ENCODE data around the gene SOWAHC. TPM values are rescaled to one million over a fixed set of nuclear protein-coding genes. Genes with fewer than 3 reads are reported as not detected.
"Not testable (repeated sequence)": the region's sequence is repeated elsewhere in the genome, so short reads cannot be mapped to it uniquely, and the experiment has no call there.

The SOWAHC gene
- total RNA-seq, 1 donor from 2014 or later: 5.3 TPM

GRCh38 chr2:109614715-109615636, 812 bp downstream of the SOWAHC start:
- DNase-seq (ENCODE audit: extremely low read depth, low read depth, low spot score): no peak

DNA sequence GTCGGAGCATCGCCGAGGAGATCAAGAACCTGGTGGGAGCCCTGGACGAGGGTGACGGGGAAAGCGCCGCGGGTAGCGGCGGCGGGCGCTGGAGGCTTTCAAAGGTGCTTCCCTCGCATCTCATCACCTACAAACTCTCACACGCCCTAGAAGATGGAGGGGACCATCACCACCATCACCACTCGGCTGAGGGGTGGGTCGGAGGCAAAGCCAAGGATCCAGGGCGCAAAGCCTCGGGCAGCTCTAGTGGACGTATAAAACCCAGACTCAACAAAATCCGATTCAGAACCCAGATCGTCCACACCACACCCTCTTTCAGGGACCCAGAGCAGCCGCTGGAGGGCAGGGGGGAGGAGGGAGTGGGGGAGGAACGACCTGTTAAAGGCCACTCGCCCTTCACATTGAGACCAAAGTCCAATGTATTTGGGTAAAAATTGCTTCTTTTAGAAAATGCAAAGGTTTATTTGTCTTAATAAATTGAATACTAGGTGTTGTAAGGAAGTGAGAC, 1.5 kb downstream of the SOWAHC start:
- no peak for DNase-seq (ENCODE audit: extremely low read depth, low read depth, low spot score)

DNA sequence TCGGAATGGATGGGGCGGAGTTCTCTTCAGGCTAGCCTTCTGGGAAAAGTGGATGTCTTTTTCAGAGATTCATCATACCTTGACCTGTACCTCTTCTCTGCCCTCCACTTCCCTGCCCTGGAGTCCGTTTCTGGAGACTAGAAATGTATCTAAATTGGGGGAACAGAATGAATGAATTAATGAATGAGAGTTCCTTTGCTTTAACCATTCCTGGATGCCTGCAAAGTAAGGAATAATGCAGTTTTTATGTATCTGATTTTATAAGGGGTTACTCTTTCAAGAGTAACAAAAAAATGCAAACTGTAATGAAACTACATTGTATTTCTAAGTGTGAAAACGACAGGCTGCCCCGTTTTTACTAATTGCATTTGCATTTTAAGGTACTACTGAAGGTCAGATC, 2.0 kb downstream of the SOWAHC start:
- DNase-seq (ENCODE audit: extremely low read depth, low read depth, low spot score): no peak

- no peak for DNase-seq (ENCODE audit: extremely low read depth, low read depth, low spot score)
Measured at GRCh38 chr2:109619032-109619615, 5.0 kb downstream of the SOWAHC start.

GRCh38 chr2:109623297-109623696, 9.1 kb downstream of the SOWAHC start:
- DNase-seq (ENCODE audit: extremely low read depth, low read depth, low spot score): no peak

DNA sequence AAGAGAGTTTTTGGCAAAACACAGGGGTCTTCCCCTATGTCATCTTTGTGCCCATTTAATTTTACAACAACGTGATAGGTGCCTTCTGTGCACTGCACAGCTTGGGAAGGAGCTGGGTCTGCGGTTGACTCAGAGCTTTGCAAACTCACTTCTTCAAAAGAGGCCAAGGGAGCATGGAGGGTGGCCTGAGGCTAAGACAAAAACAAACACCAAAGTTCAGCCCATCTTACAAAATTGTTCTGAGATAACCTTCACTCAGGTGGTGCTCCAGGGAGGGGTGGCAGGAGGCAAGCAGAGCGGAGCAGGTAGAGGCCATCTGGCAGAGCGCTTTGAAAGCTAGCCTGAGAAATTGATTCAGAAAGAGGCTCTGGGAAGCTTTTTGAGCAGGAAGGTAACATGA, 9.8 kb downstream of the SOWAHC start:
- no peak for DNase-seq (ENCODE audit: extremely low read depth, low read depth, low spot score)

- no peak for DNase-seq (ENCODE audit: extremely low read depth, low read depth, low spot score)
Measured at GRCh38 chr2:109624339-109624738, 10.2 kb downstream of the SOWAHC start.

DNA sequence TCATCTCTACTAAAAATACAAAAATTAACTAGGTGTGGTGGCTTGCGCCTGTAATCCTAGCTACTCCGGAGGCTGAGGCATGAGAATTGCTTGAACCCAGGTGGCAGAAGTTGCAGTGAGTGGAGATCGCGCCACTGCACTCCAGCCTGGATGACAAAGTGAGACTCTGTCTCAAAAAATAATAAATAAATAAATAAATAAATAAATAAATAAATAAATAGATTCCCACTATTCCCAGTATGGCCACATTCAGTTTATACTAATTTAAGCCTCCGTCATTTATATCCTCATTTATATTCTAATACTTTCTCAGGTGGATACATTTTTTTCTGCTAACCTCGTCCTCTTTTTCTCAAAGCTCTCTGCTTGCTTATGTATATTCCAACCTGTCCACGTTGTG, 14.2 kb downstream of the SOWAHC start:
- not testable (repeated sequence) for DNase-seq (ENCODE audit: extremely low read depth, low read depth, low spot score)

- DNase-seq (ENCODE audit: extremely low read depth, low read depth, low spot score): no peak
Measured at GRCh38 chr2:109629867-109630266, 15.7 kb downstream of the SOWAHC start.

- DNase-seq (ENCODE audit: extremely low read depth, low read depth, low spot score): no peak
Measured at GRCh38 chr2:109630441-109631430, 16.6 kb downstream of the SOWAHC start.

- no peak for DNase-seq (ENCODE audit: extremely low read depth, low read depth, low spot score)
Measured at GRCh38 chr2:109631741-109632140, 17.6 kb downstream of the SOWAHC start.

DNA sequence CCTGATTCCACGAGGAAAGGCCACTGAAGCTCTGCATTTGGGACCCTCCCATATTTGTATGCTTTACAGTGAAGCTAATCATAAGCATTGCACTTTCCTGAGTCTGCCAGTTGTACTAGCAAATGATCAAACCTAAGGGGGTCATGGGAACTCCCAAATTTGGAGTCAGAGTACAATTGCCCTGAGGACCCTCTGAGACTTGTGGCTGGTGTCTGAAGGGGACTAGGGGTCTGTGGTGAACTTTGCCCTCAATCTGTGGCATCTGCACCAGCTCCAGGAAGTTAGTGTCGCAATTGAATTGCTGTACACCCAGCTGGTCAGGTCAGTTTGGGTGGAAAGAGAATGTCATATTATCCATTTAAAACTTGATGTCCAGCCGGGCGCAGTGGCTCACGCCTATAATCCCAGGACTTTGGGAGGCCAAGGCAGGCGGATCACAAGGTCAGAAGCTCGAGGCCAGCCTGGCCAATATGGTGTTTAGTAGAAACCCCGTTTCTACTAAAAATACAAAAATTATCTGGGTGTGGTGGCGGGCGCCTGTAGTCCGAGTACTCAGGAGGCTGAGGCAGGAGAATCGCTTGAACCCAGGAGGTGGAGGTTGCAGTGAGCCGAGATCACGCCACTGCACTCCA, 18.1 kb downstream of the SOWAHC start:
- DNase-seq (ENCODE audit: extremely low read depth, low read depth, low spot score): no peak

DNA sequence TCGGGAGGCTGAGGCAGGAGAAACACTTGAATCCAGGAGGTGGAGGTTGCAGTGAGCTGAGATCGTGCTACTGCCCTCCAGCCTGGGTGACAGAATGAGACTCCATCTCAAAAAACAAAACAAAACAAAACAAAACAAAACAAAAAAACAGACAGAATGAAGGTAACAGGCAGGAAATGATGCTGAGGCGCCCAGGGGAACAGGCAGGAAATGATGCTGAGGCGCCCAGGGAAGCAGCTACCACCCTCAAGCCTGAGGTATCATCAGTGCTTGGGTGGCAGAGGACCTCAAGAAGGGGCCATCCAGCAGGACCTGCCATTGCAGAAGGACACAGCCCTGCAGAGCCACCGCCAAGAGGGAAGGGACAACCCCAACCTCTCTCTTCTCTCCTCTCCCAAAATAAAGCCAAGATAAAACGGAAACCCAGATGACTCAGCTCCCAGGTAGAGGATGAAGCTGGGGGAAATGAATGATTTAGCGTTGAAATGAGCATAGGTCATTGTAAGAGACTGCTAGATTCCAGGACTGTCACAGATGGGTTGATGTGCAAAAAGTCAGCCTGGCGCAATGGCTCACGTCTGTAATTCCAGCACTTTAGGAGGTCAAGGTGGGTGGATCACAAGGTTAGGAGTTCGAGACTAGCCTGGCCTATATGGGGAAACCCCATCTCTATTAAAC, 19.3 kb downstream of the SOWAHC start:
- DNase-seq (ENCODE audit: extremely low read depth, low read depth, low spot score): no peak

GRCh38 chr2:109635426-109636304, 21.5 kb downstream of the SOWAHC start:
- no peak for DNase-seq (ENCODE audit: extremely low read depth, low read depth, low spot score)

- DNase-seq (ENCODE audit: extremely low read depth, low read depth, low spot score): no peak
Measured at GRCh38 chr2:109636317-109636716, 22.2 kb downstream of the SOWAHC start.

GRCh38 chr2:109637749-109638570, 23.8 kb downstream of the SOWAHC start:
- DNase-seq (ENCODE audit: extremely low read depth, low read depth, low spot score): no peak

DNA sequence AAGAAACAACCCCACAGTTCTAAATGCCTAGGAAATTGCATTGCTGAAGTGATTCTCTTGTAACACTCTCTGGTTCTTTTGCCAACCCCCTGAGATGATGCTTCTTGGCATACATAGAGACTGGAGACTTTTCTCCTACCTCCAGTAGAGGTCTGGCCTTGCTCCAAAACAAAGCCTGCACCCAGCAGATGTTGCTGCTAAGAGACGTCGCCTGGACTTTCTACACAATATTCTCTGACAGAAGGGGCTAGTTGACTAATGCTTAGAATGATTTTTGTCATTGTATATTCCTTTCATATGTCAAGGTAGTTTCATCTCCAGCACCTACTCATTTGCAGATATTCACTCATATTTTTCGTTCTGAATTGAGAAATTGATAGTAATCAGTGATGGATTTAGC, 24.6 kb downstream of the SOWAHC start:
- no peak for DNase-seq (ENCODE audit: extremely low read depth, low read depth, low spot score)

- DNase-seq (ENCODE audit: extremely low read depth, low read depth, low spot score): not testable (repeated sequence)
Measured at GRCh38 chr2:109640000-109640399, 25.8 kb downstream of the SOWAHC start.

All from glomerular endothelial cell (primary cell).